ENCODE measurements around the gene BICRAL.

DNA sequence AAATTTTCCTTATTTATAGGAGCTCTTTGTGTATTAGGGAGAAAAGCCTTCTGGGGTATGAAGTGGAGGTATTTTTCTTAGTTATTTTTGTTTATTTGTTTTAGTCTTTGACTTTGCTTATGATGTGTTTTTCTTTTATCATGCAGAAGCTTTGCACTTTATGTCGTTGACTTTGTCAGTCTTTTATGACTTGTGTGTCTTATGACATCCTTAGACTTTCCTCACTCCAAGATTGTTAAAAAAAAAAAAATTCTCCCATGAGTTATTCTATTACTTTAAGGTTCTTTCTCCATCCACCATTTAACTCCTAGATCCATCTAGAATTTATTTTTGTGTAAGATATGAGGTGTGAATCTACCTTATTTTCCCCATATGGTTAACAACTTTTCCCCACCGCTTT, 36.6 kb downstream of the BICRAL start:
- no peak for TF ChIP-seq POLR2AphosphoS5 (IDR thresholded peaks at IDR 0.05; ENCODE audit: low read depth, low read length)
- no peak for TF ChIP-seq SIN3A (IDR thresholded peaks at IDR 0.05; ENCODE audit: borderline replicate concordance, insufficient read depth, low read length)
- no peak for TF ChIP-seq TAF1 (IDR thresholded peaks at IDR 0.05; ENCODE audit: borderline replicate concordance, insufficient read depth, low read length)

Data from PFSK-1 (cell line).